G401 (cell line): ENCODE data around the gene PRPF38A. TPM values are rescaled to one million over a fixed set of nuclear protein-coding genes. Genes with fewer than 3 reads are reported as not detected.

Experiments
- DNase-seq: peaks from one replicate; pipeline ENCODE4 v3.0.0-alpha.2; 2015; ENCODE audit warnings: low spot score
- in situ Hi-C: cut with HindIII; loops from 2 replicates; pipeline ENCODE4 v1.10.0; 2016; ENCODE audit warnings: low sequenced_read_pairs, mixed read lengths
- total RNA-seq: library from RNA; depleted of rRNA; stranded (reverse); fragments of >200 nt; shearing (Covaris generic); gene quantifications from 2 replicates; pipeline ENCODE4 v1.2.3, GENCODE V29; 2014

Gene PRPF38A
- total RNA-seq, 1 experiment from 2014 or later, result 22.8 TPM

DNA sequence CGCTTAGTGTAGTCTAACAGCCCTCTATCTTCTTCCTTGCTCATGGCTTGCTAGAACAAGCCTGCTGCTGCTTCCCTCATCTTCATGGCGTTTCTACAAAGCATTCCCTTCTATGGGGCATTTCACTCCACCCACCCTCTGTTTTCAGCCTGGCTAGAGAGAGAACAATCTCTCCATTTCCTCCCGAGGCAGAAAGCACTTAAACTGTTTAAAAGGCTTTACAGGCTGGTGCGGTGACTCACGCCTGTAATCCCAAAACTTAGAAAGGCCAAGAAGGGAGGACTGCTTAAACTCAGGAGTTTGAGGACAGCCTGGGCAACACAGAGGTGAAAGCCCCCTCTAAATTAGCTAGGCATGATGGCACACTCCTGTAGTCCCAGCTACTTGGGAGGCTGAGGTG is 17.9 kb upstream of the PRPF38A start:
- no peak for DNase-seq
- in situ Hi-C loops, result no loop called here

DNA sequence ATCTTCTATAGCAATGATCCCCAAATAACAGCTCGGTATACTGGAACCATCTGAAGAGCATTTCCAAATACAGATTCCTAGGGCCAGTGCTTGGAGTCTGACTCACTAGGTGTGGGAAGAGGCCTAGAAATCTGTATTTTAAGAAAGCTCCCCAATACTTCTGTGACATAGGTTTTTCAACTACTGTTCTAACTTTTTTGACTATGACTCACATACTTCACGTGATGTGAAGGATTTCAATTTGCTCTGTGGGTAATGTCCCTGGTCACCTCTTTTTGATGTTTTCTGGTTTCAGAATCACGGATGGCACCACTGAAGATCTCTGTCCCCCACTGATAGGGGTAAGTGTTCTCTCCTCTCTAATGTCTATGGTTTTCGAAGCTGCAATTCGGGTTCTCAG is 11.2 kb upstream of the PRPF38A start:
- in situ Hi-C loops, result no loop called here
- no peak for DNase-seq

DNA sequence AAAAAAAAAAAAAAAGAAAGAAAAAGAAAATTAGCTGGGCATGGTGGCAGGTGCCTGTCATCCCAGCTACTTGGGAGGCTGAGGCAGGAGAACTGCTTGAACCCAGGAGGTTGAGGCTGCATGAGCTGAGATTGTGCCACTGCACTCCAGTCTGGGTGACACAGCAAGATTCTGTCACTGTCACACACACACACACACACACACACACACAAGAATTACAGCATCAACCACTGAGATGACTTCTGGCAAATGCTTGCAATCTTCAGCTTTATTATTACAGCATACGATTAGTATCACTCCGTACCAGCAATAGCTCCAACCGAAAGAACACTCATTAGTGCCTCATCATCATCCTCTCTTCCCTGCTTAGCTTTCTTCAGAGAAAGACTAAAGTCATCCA is 4.8 kb upstream of the PRPF38A start:
- in situ Hi-C loops, result no loop called here
- no peak for DNase-seq

DNA sequence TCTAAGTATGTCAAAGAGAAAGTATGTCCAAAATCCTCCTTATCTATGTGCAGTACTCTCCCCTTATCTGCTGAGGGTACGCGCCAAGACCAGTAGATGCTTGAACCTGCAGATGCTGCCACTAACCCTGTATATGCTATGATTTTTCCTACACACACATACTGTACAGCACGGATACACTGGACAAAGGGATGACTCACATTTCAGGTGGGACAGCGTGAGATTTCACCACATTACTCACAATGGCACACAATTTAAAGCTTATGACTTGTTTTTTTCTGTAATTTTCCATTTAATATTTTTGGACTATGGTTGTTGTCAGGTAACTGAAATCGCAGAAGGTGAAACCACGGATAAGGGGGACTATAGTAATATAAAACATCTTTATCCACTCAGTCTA is 4.3 kb upstream of the PRPF38A start:
- in situ Hi-C loops, result no loop called here
- DNase-seq, result no peak

DNA sequence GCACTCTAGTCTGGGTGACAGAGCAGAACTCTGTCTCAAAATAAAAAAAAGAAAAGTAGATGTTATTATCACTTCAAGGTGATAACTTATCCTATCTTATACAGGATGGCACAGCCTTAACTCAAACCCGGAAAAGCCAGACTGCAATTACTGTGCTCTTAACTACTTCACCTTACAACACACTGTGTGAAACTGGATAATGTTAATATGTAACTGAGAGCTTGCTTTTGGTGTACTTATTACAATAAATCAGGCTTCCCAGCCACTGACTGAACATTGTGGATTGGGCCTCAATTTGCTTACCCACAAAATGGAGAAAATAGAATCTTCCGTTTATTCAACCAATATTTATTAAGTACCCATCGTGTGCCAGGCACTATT is 1.6 kb upstream of the PRPF38A start:
- in situ Hi-C loops, result no loop called here
- DNase-seq, result no peak

DNA sequence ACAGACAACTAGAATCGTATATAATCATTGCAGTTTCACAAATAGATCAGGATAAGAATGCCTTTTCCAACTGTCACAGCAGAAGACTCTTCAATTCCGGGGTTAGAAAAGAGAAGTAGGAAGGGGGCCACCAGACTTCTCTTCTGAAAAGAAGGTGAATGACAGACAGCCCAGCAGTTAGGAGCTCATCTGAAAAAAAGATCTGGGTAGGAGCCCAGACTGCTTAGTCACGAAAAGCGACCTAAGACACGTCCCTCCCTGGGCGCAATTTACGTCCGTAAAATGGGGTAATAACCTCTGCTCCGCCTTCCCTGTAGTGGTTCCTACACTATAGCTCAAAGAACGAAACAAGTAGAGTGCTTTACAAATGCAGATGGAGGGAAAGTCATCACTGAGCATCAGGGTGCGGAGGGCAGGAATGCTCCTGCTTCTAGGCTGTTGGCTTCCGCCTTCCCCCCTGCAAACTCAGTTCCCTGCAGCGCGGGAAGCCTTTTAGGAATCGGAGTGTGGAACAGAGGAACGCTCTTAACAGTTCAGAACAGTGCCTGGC is 761 bp upstream of the PRPF38A start:
- no peak for DNase-seq
- in situ Hi-C loops, result no loop called here

DNA sequence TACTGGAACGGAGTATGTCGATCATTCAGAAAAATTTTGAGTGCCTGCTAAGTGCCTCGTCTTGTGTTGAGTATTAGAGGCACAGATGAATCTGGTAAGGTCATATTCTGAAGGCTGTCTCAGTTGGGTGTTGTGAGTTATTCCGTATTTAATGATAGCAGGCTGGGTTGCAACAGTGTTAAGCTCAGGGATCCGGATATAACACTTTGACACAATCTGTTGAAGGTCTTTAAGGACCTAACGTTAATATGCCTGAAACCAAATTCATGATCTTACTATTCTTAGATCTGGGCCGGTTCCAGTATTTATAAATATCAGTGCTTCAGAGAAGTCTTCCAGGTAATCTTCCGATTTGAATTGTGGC is 555 bp downstream of the PRPF38A start:
- no peak for DNase-seq
- in situ Hi-C loops, result no loop called here

DNA sequence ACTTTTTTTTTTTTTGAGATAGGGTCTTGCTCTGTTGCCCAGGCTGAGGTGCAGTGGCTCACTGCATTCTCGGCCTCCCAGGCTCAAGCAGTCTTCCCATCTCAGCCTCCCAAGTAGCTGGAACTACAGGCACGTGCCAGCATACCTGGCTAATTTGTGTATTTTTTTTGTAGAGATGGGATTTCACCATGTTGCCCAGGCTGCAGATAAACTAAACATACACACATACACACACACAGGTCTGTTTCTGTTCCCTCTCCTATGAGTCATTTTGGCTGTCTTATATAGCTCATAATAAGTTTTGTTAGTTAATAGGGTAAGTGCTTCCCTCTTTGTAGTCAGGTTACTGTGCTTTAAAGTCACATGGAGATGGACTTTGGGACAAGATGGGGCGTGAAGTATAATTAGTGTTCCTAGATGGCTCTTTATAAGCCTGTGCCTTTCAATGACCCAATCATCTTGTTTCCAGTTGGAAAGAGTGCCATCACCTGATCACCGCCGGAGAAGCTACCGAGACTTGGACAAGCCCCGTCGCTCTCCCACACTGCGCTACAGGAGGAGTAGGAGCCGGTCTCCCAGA is 9.1 kb downstream of the PRPF38A start:
- in situ Hi-C loops, result no loop called here

DNA sequence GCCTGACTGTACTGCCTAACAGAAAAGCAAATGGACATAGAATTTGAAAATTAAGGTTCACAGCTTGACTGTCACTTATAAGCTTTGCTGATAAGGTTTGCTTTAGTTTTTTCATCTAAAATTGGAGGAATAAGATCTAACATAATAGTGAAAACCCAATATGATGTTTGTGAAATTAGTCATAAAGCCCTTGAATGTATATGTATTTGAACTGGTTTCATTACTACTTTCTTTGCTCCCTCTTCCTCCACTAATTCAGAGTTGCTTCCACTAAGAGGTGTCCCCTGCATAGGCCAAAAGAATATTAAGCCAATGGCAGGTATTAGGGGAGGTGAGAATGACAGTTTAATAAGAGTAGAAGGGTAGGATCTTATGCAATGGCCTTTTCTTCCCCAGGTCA is 10.5 kb downstream of the PRPF38A start:
- DNase-seq, result no peak
- in situ Hi-C loops, result no loop called here

More for the DNA sequence above, 9.1 kb downstream of the PRPF38A start:
- no peak for DNase-seq

DNA sequence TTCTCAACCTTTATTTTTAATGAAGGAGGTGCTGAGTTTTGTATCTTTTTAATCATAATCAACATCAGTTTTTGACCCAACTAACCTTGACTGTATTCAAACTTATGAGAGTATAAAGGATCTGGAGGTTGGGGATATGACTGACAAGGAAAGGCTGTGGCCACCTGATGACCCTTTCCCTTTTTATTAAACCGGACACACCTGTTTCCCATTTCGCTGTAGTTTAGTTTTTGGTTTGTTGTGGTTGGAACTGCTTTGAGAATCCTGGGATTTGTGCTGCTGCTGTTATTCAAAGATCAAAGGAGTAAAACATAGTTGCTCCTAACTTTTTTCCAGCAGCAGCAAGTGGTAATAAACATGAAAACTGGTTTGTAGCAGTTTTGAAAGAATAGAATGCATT is 12.4 kb downstream of the PRPF38A start:
- in situ Hi-C loops, result no loop called here
- DNase-seq, result no peak

DNA sequence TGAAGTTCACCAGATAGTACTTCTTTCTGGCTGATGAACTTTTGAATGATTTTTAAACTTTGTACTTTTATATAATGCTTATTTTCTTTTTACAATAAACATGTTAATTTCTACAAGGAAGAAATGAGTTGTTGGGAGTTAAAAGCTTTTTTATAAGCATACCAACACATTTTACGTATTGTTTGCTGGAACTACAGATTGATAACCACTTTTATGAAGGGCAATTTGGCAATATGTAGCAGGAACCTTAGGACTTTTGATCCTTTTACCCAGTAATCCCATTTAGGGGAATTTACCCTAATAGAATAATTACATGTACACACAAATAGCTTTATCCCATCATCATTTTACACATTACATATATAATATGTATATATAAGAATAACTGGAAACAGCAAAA is 16.3 kb downstream of the PRPF38A start:
- in situ Hi-C loops, result no loop called here

DNA sequence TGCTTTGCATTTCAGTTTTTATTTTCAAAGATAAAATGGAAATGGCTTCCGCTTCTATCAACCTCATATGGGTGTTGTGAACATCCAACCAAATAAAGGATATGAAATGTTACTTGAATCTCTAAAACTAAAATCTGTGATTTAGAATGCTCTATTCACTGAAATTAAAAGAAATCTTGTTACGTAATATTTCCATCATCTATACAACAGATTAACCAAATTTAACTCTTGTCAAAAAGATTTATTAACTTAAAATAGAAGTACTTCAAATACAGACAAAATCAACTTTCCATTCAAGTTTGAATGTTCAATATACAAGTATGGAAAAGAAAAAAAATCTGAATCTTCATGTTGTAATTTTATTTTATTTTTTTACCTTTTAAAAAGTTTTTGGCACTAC is 18.7 kb downstream of the PRPF38A start:
- in situ Hi-C loops, result no loop called here
- no peak for DNase-seq

More for the DNA sequence above, 16.3 kb downstream of the PRPF38A start:
- DNase-seq, result no peak

DNA sequence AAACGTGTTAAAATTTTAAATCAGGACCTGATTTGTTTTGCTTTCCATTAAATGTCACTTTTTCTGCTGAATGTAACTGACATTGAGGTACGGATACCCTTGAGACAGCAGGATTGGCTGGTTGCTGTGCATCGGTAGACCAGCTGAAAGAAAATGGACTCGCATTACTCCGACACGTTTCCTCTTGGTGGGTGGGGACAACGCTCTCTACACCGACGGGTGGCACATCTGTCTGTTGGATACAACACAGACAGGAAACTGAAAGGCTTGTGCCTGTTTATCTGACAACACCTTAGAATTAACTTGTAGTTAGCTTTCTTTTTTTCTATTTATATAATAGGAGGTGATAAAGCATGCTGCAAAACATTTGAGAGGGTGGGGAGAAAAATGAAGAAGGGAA is 19.4 kb downstream of the PRPF38A start:
- DNase-seq, result no peak
- in situ Hi-C loops, result no loop called here

DNA sequence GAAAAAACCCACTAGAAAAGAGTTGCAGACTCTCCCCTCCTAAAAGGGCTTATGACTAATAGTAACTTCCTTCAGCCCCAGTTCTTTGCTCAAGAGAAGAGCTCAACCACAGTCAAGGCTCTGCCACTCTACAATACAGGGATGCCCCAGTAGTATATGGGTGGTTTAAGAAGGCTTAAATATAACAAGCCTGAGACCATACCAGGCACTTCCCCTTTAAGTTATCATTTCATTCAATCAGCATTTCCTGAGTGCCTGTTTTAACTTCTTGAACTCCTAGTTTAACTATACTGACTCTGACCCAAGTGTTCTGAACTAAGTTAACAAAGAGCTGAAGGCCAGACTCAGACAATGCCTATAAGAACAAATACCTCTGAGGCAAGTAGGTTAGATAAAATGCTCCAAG is 19.8 kb downstream of the PRPF38A start:
- no peak for DNase-seq
- in situ Hi-C loops, result no loop called here

DNA sequence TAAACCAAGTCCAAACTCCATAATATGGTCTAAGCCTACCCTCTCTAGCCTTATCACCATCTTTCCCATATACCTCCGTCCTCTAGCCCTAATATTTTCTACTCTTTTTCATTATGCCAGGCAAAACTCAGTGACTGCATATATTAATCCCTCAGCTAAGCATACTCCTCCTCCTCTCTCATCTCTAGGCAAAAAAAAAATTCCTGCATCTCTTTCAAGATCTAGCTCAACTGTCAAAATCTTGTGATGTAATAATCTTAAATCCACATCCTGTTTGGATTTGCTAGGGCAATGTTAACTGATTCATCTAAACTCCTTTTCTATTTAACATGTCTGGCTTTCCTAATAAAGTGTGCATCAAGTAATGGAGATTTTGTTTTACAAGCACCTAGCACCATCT is 20.4 kb downstream of the PRPF38A start:
- in situ Hi-C loops, result no loop called here
- no peak for DNase-seq

DNA sequence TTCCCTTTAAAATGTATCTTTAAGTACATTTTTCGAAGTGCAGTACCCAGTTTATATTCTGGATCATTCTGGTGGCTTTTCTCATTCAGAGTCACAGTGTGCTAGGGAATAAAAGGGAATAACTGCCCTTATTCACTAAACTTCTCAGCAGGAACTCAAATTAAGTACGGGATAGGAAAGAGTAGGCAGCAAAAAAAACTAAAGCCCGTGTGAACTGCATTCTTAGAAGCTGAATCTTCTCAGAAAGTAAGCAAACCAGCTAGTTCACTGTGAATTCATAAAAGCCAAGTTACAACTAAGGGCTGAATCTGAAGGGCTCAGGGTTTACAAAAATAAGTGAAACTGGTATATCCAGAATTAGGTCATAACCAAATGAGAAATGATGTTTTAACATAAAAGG is 22.0 kb downstream of the PRPF38A start:
- DNase-seq, result no peak

DNA sequence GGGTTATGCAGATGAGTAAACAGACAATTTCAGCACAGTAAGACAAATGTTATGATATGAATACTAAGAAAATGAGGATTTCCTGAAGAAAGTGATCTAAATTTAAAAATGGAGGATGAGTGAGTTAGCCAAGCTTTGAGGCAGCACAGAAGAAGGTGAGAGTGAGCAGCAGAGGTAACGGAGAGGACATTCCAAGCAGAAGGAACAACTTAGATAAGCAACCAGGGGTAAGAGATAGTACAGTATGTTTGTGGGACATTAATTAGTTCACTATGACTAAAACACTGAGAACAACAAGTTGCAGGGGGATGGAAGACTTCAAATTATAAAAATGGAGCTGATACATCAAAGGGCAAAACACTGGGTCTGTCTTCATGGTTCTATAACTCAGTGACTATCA is 22.8 kb downstream of the PRPF38A start:
- in situ Hi-C loops, result no loop called here
- no peak for DNase-seq

More for the DNA sequence above, 22.0 kb downstream of the PRPF38A start:
- in situ Hi-C loops, result no loop called here

DNA sequence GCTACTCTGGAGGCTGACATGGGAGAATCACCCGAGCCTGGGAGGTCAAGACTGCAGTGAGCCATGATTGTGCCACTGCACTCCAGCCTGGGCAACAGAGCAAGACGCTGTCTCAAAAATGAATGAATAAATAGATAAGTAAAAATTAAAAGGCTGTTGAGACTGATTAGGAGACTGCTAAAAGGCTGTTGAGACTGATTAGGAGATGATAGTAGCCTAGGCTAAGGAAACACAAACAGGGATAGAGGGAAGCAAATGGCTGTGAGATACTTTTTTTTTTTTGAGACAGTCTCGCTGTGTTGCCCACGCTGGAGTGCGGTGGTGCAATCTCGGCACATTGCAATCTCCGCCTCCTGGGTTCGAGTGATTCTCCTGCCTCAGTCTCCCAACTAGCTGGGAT is 28.4 kb downstream of the PRPF38A start:
- in situ Hi-C loops, result no loop called here
- no peak for DNase-seq

DNA sequence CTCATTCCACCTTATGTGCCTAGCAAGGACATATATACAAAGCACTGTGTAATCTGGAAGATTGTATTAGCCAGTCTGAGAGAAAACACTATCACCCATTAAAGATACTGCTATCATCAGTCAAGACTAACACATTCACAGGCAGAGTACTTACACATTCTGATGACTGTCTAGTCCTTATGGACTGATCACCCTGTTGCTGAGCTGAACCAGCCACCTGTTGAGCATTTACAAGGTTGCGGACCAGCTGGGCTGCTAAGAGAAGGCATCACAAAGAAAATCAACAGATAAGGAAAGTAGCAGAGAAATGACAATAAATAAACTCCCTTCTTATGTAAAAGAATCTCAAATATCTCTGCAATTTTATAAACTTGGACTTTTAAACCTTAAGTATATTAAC is 30.8 kb downstream of the PRPF38A start:
- in situ Hi-C loops, result no loop called here
- no peak for DNase-seq

DNA sequence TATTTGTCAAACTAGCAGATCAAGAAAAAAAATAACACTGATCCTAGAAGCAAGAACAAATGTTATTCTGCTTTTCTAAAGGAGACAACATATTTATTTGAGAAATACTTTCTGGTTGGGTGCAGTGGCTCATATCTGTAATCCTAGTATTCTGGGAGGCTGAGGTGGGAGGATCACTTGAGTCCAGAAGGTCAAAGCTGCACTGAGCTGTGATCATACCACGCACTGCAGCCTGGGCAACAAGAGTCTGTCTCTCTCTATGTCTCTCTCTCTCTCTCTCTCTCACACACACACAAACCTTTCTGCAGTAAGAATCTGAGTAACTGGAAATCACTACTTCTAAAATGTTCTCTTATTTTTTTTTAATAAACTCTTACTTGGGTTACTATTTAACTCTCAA is 31.2 kb downstream of the PRPF38A start:
- in situ Hi-C loops, result no loop called here
- DNase-seq, result no peak

DNA sequence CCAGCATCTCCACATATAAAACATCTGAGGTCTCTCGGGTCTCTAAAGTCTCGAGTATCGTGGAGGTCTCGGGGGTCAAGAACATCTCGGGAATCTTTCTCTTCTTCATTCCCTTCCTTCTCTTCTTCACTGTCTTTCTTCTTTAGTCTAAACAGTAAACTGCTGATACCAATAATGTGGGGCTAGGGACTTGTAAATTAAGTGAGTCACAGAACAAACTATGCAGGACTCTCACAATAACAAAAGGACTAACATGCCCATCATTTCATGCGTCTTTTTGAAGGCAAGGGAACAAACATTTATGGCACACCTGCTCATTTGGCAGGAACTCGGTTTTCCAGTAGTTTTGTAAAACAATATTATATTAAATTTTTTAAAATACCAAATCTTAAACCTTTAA is 32.4 kb downstream of the PRPF38A start:
- in situ Hi-C loops, result no loop called here
- no peak for DNase-seq

DNA sequence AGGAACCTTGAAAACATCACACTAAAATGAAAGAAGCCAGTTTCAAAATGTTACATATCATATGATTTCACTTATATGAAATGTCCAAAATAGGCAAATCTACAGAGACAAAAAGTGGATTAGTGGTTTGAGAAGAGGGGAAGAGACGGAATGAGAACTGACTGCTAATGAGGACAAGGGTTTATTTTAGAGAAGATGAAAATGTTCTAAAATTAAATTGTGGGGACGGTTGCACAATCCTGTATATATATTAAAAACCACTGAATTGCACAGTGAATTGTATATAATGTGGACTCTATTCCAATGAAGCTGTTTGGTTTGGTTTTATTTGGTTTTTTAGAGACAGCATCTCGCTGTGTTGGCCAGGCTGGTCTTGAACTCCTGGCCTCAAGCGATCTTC is 35.6 kb downstream of the PRPF38A start:
- in situ Hi-C loops, result no loop called here
- DNase-seq, result no peak
